GM18498 (cell line): Measurements from ENCODE around the gene METTL25B.

Experiments
- ATAC-seq: cut with Tn5 transposase; IDR thresholded peaks from one replicate; pipeline ENCODE4 v1.9.1; 2021; ENCODE audit warnings: mild to moderate bottlenecking, moderate library complexity; ENCODE audit not compliant: unreplicated experiment

METTL25B gene

DNA sequence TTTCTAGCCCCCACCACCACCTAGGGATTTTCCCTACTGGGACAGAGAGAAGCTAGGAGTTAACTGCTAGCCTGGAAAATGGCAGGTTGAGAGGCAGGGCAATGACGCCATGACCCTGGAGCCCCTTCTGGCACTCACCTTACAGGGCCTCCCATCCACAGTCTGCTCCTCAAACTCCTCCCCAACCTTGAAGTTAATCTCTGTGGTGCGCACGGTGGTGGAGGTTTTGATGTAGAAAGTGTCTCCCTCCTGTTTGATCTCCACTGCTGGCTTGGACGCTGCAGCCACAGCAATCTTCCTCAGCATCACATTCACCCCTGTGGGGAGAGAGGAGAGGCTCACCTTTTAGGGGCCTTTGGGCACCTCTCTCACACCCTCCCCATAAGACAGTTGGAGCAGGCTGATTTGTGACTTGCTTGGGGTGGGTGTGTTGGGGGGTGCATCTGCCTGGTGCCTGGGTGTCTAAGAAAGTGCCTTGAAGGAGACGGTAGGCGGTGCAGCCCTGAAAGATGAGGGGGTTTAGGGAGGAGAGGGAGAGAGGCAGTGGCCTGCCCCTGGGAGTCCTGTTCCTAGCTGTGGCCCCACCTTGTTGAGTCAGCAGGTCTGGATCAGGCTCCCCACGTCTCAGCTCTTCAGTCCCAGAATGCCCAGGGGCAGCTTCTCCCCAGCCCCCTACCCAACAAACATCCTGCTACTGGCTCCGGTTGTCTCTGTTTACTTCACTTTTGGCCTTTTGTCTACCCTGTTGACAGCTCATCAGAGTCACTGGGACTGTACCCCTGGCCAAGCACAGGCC, 27.3 kb upstream of the METTL25B start:
- ATAC-seq: no peak

DNA sequence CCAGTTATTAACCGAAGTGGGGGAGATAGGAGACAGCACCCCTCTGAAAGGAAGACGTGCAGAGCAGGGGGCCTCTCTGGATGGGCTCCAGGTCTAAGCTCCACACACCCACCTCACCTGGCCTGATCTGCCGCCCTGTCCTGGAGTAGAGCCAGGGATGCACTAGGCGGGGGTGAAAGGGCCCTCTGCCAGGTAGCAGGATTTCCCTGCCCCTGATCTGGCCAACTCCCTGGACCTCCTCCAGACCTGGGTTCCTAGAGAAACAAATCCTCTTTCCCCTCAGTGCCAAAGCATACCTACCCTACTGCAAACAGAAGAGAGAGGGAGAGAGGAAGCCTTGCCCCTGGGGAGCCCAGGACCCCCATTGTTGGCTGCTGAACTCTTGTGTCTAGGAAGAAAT, 24.9 kb upstream of the METTL25B start:
- no peak for ATAC-seq

GRCh38 chr1:156703741-156704140, 24.5 kb upstream of the METTL25B start:
- ATAC-seq: no peak

- no peak for ATAC-seq
Observed at GRCh38 chr1:156704166-156704711, 24.0 kb upstream of the METTL25B start.

GRCh38 chr1:156704930-156705320, 23.3 kb upstream of the METTL25B start:
- no peak for ATAC-seq

DNA sequence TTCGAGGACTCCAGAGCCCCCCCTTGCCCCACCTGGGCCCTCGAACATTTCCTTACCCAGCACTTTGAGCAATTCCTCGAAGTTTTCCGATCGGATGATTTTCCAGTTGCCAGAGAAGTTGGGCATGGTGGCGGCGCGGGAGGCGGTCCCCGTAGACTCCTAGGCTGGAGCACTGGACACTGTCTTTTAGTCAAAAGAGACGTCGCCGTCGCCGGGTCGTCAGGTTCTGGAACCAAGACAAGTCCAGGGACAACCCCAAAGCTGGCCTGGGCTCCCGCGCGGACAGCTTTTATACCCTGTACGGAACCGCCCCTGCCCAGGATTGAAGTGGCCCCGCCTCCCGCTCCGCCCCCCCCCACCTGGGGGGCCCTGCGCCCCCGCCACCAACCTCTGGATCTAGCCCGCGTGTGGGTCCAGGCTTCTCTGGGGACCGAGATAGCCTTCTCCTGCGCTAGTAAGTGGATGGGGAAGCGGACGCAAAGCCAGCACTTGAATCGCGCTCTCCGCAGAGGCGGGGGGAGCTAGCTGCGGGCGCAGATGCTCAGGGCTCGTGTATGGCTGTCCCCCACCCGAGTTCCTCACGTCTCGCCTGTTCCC, 22.9 kb upstream of the METTL25B start, which contains the start of gene CRABP2:
CRABP2 (minus strand) TSS at position 263 of the 597 bp plus-strand sequence; CDS start at position 126, 137 bp downstream.
- ATAC-seq: no peak

DNA sequence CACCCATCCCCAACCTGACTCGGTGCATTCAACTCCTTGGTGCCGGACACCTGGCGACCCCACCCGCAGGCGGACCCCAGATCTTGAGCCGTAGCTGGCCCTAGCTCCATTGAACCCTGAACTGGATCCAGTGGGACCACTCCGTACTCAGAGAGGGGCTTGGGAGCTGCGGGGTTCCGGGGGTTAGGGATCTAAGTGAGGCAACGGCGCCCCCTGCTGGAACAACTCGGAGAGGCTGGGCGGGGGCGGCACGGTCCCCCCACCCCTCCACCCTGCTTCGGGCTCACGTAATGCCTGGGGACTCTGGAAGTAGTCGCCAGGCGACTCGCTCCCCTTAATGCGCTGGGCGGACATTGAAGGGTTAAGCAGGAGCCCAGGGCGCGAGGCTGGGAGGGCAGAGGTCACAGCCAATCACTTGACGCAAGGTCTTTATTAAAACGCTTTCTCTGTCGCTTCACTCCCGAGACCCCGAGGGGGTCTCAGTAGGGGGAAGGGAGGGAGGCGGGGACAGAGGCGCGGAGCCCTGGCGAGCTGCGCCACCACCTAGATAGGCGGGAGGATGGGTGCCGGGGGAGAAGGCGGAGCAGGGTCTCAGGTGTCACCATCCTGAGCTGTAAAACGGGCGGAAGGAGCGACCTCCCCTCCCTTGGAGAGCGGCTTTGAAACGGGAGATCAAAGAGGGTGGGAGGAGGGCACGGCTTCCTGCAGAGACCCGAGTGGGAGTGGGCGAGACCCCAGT, 22.2 kb upstream of the METTL25B start:
- ATAC-seq: no peak

- no peak for ATAC-seq
Observed at GRCh38 chr1:156706657-156707416, 21.4 kb upstream of the METTL25B start.

DNA sequence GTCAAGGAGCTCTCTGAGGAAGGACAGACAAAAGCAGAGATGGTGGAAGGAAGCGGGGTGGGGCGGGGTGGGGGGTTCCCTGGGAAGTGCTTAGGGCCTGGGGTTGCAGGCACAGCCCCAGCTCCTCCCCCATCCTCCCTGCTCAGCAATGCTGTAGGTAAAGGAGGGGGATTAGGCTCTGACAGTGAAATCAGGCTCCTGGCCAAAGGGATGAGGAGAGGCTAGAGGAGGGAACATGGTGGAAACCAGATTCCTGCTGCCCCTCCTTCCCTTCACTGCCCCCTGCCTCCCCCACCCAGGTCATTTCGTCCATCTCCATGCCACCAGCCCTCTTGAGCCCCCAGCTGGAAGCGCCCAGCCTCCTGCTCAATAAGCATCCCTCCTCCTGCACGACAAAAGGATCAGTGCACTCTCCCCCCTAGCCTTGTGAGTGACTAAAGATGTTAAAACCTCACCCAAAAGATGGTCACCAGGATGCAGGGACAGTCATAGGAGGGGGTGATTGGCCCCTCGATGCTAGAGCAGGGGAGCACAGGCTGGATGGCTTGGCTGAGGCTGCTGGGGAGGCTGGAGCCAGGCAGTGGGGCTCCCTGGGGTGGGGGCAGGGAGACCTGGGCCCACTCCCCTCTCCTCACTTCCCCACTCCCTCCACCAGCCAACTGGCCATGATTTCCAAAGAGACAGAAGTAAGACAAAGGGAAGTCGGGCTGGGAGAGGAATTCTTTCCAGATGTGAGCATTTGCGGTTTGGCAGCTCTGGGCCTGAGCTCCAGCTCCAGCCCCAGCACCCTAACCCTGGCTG, 20.7 kb upstream of the METTL25B start:
- ATAC-seq: no peak

DNA sequence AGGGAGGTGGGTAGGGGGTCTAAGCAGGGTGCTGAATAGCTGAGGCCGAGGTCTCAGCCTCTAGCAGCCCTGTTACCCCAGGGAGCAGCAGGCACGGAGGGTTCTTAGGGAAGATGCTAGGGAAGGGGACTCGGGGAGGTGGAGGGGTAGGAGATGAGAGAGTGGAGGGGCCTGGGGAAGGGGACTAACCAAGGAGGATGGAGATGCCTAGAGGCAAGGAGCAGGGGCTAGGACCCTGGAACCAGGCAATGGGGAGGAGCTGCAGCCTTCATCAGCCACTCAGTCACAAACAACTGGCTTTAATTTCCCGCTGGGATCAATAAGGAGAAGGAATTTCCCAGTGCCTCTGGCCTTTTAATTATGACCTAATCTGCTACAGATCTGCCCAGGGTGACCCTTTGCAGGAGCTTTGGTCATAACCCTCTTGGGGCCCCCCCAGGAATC, 20.0 kb upstream of the METTL25B start:
- no peak for ATAC-seq

DNA sequence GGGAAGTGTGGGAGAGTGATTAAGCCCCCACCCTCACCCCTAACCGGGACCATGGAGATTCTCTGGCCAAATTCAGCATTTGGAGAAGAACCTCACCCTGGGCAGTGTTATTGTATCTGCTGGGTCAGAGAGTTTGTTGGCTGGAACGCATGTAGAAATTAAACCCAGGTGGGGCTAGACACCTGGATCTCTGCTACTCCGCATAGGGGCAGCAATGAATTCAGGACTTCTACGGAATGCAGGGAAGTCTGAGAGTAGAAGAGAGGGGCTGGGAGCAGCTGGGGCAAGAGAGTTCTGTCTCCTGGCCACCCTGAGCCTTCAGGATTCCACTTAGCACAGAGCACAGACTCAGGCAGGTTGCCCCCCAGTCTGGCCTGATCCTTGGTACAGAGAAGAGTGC, 19.2 kb upstream of the METTL25B start:
- no peak for ATAC-seq

DNA sequence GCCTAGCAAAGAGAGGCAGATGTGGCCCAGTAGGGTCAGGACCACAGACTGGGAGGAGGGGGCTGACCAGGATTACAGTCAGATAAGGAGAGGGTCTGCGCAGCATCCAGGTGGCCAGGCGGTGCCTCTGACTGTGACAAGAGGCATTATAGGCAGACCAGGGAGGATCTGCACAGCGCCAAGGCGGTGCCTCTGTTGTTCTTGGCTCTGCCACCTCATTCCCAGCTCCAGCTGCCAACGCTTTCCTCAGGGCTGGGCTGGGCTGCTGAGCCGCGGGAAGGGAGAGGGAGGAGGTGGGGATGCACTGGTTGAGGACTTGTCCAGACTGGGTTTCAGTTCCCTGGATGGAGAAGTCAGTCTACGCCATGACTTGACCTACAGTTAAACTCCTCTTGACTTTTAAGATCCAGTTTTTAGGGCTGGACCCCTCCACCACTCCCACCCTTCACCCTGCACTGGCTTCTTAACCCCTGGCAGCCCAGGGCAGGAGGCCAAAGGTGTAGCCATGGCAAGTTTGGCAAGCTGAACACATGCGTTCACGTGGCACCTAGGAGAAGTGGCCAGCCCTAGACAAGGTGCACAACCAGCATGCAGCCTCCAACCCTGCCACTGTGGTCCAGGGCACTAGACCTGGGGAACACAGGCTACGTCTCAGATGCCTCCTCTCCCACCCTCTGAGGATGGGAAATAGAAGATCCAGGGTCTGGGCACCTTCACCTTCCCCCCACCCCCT, 18.3 kb upstream of the METTL25B start:
- ATAC-seq: no peak

GRCh38 chr1:156711011-156711817, 17.1 kb upstream of the METTL25B start:
- ATAC-seq: no peak

- ATAC-seq: no peak
Observed at GRCh38 chr1:156712626-156713025, 15.6 kb upstream of the METTL25B start.

DNA sequence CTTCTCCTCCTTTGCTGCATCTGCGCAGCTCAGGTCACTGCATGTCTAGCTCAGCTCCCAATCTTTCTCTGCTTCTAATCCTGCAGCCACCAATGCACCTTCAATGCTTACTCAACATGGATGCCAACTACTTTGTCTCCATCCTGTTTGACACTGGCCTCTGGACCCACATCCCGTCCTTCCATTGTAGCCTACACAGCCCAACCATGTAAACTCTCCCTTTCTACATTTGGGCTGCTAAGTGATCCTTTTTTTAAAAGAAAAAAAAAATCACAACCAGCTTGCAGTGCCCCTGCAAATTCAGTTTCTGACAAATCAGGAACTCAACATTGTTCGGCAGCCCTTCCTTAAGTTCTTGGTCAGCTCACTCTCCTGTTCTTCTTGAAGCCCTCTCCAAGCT, 13.4 kb upstream of the METTL25B start:
- no peak for ATAC-seq

DNA sequence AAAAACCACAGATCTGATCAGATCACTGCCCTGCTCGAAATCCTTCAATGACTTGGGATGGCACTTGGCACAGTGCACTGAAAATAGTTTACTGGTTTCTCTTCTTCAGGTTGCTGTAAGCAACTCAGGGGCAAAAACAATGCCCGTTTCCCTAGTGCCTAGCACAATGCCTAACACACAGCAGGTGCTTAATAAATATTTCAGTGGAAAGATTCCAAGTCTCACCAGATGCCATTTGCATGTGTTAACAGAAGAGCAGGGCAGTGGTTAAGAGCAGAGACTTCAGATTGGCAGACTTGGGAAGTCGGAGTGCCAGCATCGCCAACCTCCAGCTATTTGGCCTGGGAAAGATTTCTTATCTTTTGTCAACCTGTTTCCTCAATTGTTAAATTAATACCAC, 10.9 kb upstream of the METTL25B start:
- no peak for ATAC-seq

GRCh38 chr1:156721131-156721530, 7.1 kb upstream of the METTL25B start:
- ATAC-seq: no peak

GRCh38 chr1:156721535-156721934, 6.7 kb upstream of the METTL25B start:
- ATAC-seq: no peak
